ENCODE results near the gene HOXD3.
A peak's percentile ranks its signal among the peaks of the same experiment; 100 is the strongest.

Gene HOXD3

GRCh38 chr2:176121190-176122051 is 35.7 kb upstream of the HOXD3 start:
- DNase-seq (ENCODE audit: low read depth) = no peak

- DNase-seq (ENCODE audit: low read depth) = no peak
These were observed 34.9 kb upstream of the HOXD3 start for GRCh38 chr2:176122052-176122682.

- no peak for DNase-seq (ENCODE audit: low read depth)
These were observed 34.3 kb upstream of the HOXD3 start, which contains the start of gene HOXD9 for GRCh38 chr2:176122683-176123410. TSS of gene HOXD9 (plus strand) at chr2:176122719. CDS start at chr2:176122769, 50 bp downstream.

- DNase-seq (ENCODE audit: low read depth) = no peak
These were observed 33.5 kb upstream of the HOXD3 start for GRCh38 chr2:176123411-176124109.

- DNase-seq (ENCODE audit: low read depth) = no peak
These were observed 32.8 kb upstream of the HOXD3 start for GRCh38 chr2:176124110-176124946.

GRCh38 chr2:176124947-176125771 is 31.9 kb upstream of the HOXD3 start:
- DNase-seq (ENCODE audit: low read depth) = no peak

GRCh38 chr2:176125772-176126054 is 31.4 kb upstream of the HOXD3 start:
- no peak for DNase-seq (ENCODE audit: low read depth)

- DNase-seq (ENCODE audit: low read depth) = peak; percentile 49
These were observed 30.0 kb upstream of the HOXD3 start for GRCh38 chr2:176126929-176127773.

- no peak for DNase-seq (ENCODE audit: low read depth)
These were observed 29.4 kb upstream of the HOXD3 start for GRCh38 chr2:176127774-176128072.

- DNase-seq (ENCODE audit: low read depth) = no peak
These were observed 28.7 kb upstream of the HOXD3 start for GRCh38 chr2:176128172-176128981.

GRCh38 chr2:176128982-176129796 is 27.9 kb upstream of the HOXD3 start, which contains the start of gene HOXD8:
TSS of gene HOXD8 (plus strand) at chr2:176129705. CDS start at chr2:176130367, 662 bp downstream.
- DNase-seq (ENCODE audit: low read depth) = no peak

- DNase-seq (ENCODE audit: low read depth) = no peak
These were observed 27.3 kb upstream of the HOXD3 start for GRCh38 chr2:176129813-176130146.

- no peak for DNase-seq (ENCODE audit: low read depth)
These were observed 26.8 kb upstream of the HOXD3 start for GRCh38 chr2:176130147-176130956.

GRCh38 chr2:176130957-176131847 is 25.9 kb upstream of the HOXD3 start:
- DNase-seq (ENCODE audit: low read depth) = no peak

GRCh38 chr2:176131848-176132158 is 25.3 kb upstream of the HOXD3 start:
- no peak for DNase-seq (ENCODE audit: low read depth)
